ENCODE results near the gene STIM1.

The STIM1 gene

GRCh38 chr11:3831378-3832239 lies 23.9 kb upstream of the STIM1 start:
- DNase-seq, result no peak

- no peak for DNase-seq
Measured at GRCh38 chr11:3832816-3833215, 22.6 kb upstream of the STIM1 start.

GRCh38 chr11:3833449-3833848 lies 22.0 kb upstream of the STIM1 start:
- no peak for DNase-seq

- no peak for DNase-seq
Measured at GRCh38 chr11:3834349-3834663, 21.2 kb upstream of the STIM1 start.

GRCh38 chr11:3834664-3835461 lies 20.6 kb upstream of the STIM1 start:
- DNase-seq, result no peak

DNA sequence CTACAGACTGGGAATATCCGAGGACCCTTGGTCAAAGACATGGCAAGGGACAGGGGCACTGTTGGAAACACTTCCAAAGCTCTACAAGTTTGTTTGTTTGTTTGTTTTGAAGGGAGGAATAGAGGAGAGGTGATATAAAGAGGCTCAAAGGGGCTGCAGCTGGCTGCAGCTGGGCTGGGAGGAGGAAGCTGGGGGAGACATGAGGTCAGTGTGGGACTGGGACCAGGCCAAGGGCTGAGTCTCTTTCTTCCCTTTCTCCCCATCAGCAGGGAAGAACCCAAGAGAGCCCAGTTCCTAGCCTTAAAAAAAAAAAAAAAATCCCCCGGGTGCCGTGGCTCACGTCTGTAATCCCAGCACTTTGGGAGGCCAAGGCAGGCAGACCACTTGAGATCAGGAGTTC lies 19.7 kb upstream of the STIM1 start:
- DNase-seq, result no peak

DNA sequence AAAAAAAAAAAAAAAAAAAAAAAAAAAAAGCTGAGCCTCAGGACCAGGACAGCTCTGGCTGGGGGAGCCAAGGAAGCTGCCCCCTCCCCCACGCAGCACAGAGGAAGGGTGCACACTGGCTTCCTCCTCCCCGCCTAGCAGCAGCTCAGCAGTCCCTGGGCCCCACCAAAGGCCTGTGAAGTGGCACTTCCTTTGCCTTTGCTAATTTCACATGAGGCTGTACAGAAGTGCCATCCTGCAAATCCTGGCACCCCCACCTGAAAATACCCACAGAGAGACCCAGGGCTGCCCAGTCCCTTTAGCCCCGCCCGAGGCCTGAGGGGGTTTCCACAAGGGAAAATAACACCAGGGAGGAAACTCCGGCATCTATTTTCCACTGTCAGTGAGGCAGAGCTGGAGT lies 18.6 kb upstream of the STIM1 start:
- no peak for DNase-seq

GRCh38 chr11:3837793-3838192 lies 17.7 kb upstream of the STIM1 start:
- DNase-seq, result no peak

DNA sequence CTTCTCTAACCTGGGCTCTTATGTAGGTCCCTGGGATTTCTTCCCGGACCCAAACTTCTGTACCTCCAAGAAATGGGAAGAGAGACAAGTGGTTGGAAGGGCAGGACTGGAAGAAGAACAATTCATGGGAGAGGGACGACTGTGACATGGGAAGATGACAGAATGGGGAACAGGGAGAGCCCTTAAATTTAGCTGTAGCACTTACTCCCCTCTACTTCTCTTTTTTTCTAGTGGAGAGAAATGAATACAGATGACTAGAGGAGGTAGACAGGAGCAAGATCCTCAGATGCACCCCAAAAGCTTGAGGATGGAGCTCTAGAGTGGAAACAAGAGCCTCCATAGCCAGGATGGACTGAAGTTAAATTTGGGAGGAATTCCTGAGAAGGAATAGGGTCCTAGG lies 17.0 kb upstream of the STIM1 start:
- no peak for DNase-seq

DNA sequence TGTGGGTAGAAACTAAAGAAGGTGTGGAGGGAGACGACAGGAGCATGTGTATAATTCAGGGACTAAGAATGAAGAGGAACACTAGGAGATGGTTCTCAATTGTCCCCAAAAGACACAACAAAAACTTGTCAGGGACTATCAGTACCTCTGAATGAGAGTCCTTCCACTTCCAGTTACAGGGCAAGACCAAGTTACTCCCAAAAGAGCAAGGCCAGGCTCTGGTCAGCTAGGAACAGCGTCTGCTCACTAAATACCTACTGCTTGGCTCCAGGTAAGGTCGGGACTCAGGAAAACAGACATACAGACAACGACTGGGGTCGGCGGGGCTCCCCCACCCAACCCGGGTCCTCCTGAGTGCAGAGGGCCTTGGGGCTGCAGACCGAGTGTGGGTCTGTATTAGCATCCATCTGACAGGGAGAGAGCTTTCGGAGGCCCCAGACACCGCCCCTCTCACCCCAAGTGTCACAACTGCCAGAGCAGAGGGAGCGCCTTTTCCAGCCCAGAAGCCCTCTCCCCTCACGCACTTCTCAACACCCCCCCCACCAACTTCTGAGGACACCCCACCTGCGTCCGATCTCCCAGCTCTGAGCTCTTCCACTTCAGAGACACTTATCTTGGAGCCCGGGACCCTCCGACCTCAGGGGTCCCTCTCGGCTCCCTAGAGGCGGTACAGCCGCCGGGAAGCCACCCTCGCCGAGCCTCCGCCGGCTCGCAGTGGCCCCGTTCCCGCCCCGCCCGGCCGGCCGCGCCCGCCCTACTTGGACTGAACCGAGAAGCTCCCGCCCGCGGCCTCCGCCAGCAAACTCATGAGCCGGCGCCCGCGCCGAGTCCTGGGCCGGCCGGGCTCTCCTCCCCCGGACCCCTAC lies 15.2 kb upstream of the STIM1 start:
- no peak for DNase-seq

DNA sequence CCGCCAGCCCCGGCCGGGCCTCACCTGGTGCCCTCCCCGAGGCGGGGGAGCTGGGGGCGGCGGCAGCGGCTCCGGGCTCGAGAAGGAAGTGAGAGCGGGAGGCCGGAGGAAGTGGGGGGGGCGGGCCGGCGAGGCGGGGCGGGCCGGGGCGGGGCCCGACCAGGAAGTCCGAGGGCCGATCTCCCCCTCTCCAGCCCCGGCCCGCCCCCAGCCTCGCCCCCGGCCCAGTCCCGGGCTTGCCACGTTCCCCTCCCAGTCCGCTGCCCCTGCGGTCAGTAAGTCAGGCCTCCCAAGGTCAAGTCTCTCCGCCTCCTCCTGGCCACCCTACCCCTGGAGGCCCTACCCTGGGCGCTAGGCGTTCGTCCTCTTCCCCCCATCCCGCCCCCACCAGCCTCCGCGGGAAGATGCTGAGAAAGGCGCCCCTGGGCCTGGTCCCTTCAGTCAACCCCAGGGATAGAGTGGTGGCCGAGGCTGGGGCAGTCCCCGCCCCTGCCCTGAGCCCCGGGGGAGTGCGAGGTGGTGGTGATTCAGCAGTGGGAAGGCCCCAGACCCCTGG lies 14.5 kb upstream of the STIM1 start, which contains the start of gene RHOG:
RHOG (minus strand) TSS at position 90 of the 556 bp plus-strand sequence. CDS start 12,821 bp downstream, outside the sequence.
- peak; percentile 21 for DNase-seq

DNA sequence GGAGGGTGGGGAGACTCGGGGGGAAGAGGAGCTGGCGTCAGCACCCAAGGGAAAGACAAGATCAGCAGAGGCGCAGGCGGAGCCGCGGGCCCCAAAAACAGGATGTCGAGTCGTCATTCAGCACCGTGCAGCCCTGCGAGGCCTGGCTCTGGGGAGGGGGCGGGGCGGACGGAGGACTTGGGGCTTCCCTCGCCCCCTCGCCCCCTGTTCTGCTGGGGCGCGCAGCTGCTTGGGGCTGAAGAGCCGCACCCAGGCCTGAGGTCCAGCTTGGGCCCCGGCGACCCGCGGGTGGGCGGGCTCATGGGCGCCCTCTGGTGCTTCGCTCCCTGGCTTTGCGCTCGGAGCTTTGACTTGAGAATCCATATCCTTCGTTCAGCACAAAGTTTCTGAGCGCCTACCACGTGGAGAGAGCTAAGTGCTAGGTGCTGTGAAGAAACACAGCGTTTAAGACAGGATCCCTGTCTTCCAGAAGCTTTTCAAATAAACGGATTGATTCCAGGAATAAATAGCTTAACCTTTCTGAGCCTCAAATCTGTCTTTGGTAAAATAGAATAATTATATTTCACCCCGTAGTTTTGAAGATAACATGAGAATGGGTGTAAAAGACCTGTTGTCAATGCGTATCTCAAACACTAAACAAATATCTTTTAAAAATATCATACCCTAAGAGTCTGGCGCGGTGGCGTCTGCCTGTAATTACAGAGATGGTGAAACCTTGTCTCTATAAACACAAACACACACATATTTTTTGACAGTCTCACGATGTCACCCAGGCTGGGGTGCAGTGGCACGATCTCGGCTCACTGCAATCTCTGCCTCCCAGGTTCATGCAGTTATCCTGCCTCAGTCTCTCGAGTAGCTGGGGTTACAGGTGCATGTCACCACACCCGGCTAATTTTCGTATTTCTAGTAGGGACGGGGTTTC lies 13.8 kb upstream of the STIM1 start:
- peak; percentile 21 for DNase-seq

DNA sequence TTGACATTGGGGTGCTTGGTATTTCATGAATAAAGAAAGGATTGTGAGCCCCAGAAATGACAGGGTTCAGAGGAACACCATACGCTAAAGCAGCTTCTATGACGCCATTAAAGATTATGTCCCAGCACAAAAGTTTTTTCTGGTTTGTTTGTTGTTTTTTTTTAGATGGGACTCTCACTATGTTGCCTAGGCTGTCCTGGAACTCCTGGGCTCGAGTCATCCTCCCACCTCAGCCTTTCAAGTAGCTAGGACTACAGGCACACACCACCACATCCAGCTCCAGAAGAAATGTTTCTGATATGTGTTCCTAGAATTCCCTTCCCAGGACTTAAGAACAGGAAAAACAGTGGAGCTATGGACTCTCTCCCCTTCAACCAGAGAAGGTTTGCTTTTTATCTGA lies 12.1 kb upstream of the STIM1 start:
- no peak for DNase-seq

GRCh38 chr11:3845246-3845645 lies 10.2 kb upstream of the STIM1 start:
- no peak for DNase-seq

DNA sequence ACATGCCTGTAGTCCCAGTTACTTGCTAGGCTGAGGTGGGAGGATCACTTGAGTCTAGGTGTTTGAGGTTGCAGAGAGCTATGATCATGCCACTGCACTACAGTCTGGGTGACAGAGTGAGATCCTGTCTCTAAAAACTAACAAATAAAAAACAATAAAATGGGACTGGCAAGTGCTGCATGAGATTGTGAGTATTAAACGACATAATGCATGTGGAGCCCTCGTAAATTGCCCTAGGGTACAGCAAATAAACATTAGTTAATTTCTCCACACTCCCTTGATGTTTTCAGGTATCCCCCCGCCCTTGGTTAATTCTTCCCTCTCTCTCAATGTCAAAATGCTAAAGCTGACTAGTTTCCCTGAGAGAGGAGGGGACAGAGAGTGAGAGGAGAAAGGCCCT lies 9.8 kb upstream of the STIM1 start:
- no peak for DNase-seq

DNA sequence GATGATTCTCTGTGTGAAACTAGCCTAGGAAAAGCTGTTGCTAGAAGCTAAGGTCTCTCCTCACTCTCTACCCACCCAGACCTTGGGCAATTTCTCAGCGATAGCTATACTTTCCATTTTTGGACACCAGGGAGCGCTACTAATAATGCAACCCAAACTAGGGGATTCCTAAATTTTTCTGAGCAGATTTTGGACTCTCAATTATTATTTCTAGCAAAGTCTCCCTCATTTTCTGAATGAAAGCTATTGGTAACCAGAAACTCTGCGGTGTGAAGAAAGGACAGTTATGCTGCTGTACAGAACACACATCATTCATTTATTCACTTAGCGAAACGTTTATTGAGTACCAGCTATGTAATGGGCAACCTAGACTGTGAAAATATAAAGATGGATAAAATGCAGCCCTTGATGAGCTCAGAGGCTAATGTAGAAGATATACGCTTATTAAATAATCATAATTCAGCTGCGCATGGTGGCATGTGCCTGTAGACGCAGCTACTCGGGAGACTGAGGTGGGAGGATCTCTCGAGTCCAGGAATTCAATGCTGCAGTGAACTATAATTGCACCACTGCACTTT lies 6.1 kb upstream of the STIM1 start:
- DNase-seq, result no peak

- DNase-seq, result no peak
Measured at GRCh38 chr11:3853545-3853842, 2.0 kb upstream of the STIM1 start.

GRCh38 chr11:3853899-3854659 lies 1.4 kb upstream of the STIM1 start:
- DNase-seq, result no peak

GRCh38 chr11:3854660-3854976 lies 846 bp upstream of the STIM1 start:
- no peak for DNase-seq

DNA sequence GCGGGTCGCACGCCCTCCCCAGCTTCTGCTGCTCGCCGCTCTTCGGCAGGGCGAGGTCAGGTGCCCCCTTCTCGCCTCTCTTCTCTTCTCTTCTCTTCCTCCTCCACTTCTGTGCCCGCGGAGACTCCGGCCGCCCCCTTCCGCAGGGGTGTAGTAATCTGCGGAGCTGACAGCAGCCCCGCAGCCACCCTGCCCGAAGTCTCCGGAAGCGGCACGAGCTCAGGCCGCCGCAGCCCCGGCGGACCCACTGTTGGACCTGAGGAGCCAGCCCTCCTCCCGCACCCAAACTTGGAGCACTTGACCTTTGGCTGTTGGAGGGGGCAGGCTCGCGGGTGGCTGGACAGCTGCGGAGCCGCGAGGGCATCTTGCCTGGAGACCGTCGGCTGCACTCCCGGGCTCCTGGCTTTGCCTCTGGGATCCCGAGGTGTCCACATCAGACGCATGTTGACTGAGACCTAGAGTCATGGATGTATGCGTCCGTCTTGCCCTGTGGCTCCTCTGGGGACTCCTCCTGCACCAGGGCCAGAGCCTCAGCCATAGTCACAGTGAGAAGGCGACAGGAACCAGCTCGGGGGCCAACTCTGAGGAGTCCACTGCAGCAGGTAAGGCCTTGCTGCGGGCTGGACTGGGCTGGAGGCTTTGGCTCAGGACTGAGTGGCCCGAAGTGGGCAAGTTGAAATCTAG lies 486 bp downstream of the STIM1 start:
- DNase-seq, result no peak
